Measurements from ENCODE around the gene STEAP1B. TPM values are rescaled to one million over a fixed set of nuclear protein-coding genes. Genes with fewer than 3 reads are reported as not detected.

STEAP1B gene
- total and polyA plus RNA-seq, 2 of the 4 experiments (the other 2 are of a cell fraction): 7.9 to 13.8 TPM

GRCh38 chr7:22377703-22378102 lies 122.3 kb downstream of the STEAP1B start:
- 60% methylated on average over 1 of the region's 2 CpGs; no CpG with 5 or more reads in 1 of the 2 experiments for WGBS, 2 experiments (ENCODE audit: extremely low coverage in 2 of 2, insufficient read length in 1 of 2)
- Histone ChIP-seq H3K4me2 (ENCODE audit: low read depth, low read length) (no peak overlapping the region), H2BK120ac (ENCODE audit: low read depth, low read length) (no peak overlapping the region), H3K9me3 (ENCODE audit: control insufficient read depth, insufficient read depth, low read length) (no peaks in the 10 kb centered on the region), H3K4me1 (ENCODE audit: control insufficient read depth, insufficient read depth, low read length) (no peaks in the 10 kb centered on the region), H2AK5ac (ENCODE audit: low read depth, low read length) (no peak overlapping the region), H2BK20ac (ENCODE audit: low read depth, low read length) (no peak overlapping the region), H3K18ac (ENCODE audit: low read depth, low read length) (no peak overlapping the region), H3K23ac (ENCODE audit: low read depth, low read length) (no peak overlapping the region), H3K27ac (ENCODE audit: insufficient read depth, low read length) (no peak overlapping the region), H4K20me1 (ENCODE audit: insufficient read depth, low read length) (no peaks in the 10 kb centered on the region), H2BK5ac (ENCODE audit: low read depth, low read length, poor library complexity, severe bottlenecking) (no peak overlapping the region), H3K9me1 (ENCODE audit: insufficient read depth, low read length) (no peaks in the 10 kb centered on the region), H2AK9ac (replicated peaks; ENCODE audit: low read depth, low read length, poor library complexity) (no peak overlapping the region), H2AFZ (replicated peaks; ENCODE audit: low read length, poor library complexity) (no peak overlapping the region), H3K9ac (ENCODE audit: low read depth, low read length) (no peak overlapping the region), H3K27me3 (ENCODE audit: control insufficient read depth, insufficient read depth, low read length) (peaks cover 6% of the 10 kb centered on the region), H3K56ac (ENCODE audit: extremely low read depth, insufficient read depth, low read length) (no peak overlapping the region), H3K14ac (replicated peaks; ENCODE audit: low read depth, low read length) (no peak overlapping the region), H3K4me3 (ENCODE audit: insufficient read depth, low read depth, low read length) (no peak overlapping the region), H4K8ac (ENCODE audit: low read depth in 2 of 2, low read length in 2 of 2) (no peak overlapping the region), H2BK15ac (ENCODE audit: low read depth, low read length) (no peak overlapping the region), H3K79me1 (ENCODE audit: low read depth in 1 of 2, low read length in 2 of 2) (no peaks in the 10 kb centered on the region), H3K4ac (ENCODE audit: low read depth, low read length) (no peak overlapping the region), H3K36me3 (ENCODE audit: control insufficient read depth, insufficient read depth, low read length) (no peaks in the 10 kb centered on the region), H4K91ac (ENCODE audit: insufficient read depth, low read depth, low read length) (no peak overlapping the region), H4K5ac (ENCODE audit: low read depth, low read length) (no peak overlapping the region)
- dilution Hi-C loops (cut with HindIII; ENCODE audit: low sequenced_read_pairs, unreplicated experiment): no loop called here
- BruUV-seq (replicated peaks): no TSS peak
- ATAC-seq (ENCODE audit: low read depth) (no peak), DNase-seq (no peak)
- intact Hi-C loops (cut with micrococcal nuclease): no loop called here
- in situ Hi-C loops (cut with MboI; ENCODE audit: low sequenced_read_pairs): no loop called here
- ChIA-PET CTCF (no interaction called here), POLR2A (ENCODE audit: unreplicated experiment) (no interaction called here)
- no peak for TF ChIP-seq CHD1 (IDR thresholded peaks at IDR 0.05; ENCODE audit: low read depth, low read length)
- no peak for TF ChIP-seq POLR2A (IDR thresholded peaks at IDR 0.05; ENCODE audit: low read depth, low read length)
